Measurements from ENCODE around the gene SUFU.

DNA sequence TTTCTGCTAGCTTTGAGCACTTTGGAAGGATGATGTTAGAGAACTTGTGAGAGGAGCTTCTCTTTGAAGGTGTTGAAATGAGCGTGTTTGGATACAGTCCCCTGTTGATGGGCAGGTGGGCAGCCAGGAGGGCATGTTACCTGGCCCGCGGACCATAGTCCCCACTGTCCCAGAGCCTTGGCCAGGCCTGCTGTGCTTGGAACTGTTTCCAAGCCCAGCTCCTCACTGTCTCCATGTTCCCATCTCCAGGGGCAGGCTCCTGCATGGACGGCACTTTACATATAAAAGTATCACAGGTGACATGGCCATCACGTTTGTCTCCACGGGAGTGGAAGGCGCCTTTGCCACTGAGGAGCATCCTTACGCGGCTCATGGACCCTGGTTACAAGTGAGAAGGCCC lies 113.3 kb downstream of the SUFU start:
- TF ChIP-seq CTCF (IDR thresholded peaks at IDR 0.05), result no peak
- TF ChIP-seq EP300 (IDR thresholded peaks at IDR 0.05), result no peak
- no peak for TF ChIP-seq POLR2A (IDR thresholded peaks at IDR 0.05)

All from sigmoid colon (tissue), 4 donors.